HepG2 (cell line): ENCODE data around the gene CA9. TPM values are rescaled to one million over a fixed set of nuclear protein-coding genes. Genes with fewer than 3 reads are reported as not detected.

Experiments
- CBX5 ChIP-seq: sonication (generic); formaldehyde crosslinking; IDR thresholded peaks from 2 replicates; pipeline ENCODE4 v1.4.0; 2020; ENCODE audit warnings: missing genetic modification reagents, borderline replicate concordance
- DRAP1 ChIP-seq: IDR thresholded peaks from 2 replicates; pipeline ENCODE4 v1.6.1; 2016; ENCODE audit warnings: missing genetic modification reagents, missing compliant biosample characterization
- FOXA3 ChIP-seq: IDR thresholded peaks from 2 replicates; pipeline ENCODE4 v1.6.1; 2016; ENCODE audit warnings: missing genetic modification reagents, missing compliant biosample characterization
- LBX2 ChIP-seq: sonication (generic); formaldehyde crosslinking; IDR thresholded peaks from 2 replicates; pipeline ENCODE4 v1.5.0; 2020; ENCODE audit warnings: missing genetic modification reagents, mild to moderate bottlenecking, borderline replicate concordance
- MLLT10 ChIP-seq: sonication (generic); formaldehyde crosslinking; IDR thresholded peaks from 2 replicates; pipeline ENCODE4 v1.4.0; 2020; ENCODE audit warnings: missing genetic modification reagents
- NCOA1 ChIP-seq: sonication (generic); formaldehyde crosslinking; IDR thresholded peaks from 2 replicates; pipeline ENCODE4 v1.9.0; 2021; ENCODE audit warnings: missing genetic modification reagents
- NR2F6 ChIP-seq, 2 experiments: IDR thresholded peaks; 2 replicates each; pipeline ENCODE4 v1.6.1; 2016; ENCODE audit warnings: antibody characterized with exemption in 1 of 2, mild to moderate bottlenecking in 1 of 2
- PAWR ChIP-seq: sonication (generic); formaldehyde crosslinking; IDR thresholded peaks from 2 replicates; pipeline ENCODE4 v1.4.0; 2020; ENCODE audit warnings: missing genetic modification reagents, mild to moderate bottlenecking, borderline replicate concordance
- RCOR2 ChIP-seq: IDR thresholded peaks from 2 replicates; pipeline ENCODE4 v1.6.1; 2016; ENCODE audit warnings: missing biosample characterization, missing genetic modification reagents
- RERE ChIP-seq: IDR thresholded peaks from 2 replicates; pipeline ENCODE4 v1.6.1; 2016; ENCODE audit warnings: low read depth, missing genetic modification reagents, missing compliant biosample characterization
- SMC3 ChIP-seq: IDR thresholded peaks from 2 replicates; pipeline ENCODE4 v1.6.1; 2011; ENCODE audit warnings: low read length, improper control_type of control experiment
- SUZ12 ChIP-seq: fragments of 150-350 bp; IDR thresholded peaks from 2 replicates; pipeline ENCODE4 v1.6.1; 2014; ENCODE audit warnings: low read depth, low read length
- TCF12 ChIP-seq, 2 experiments: fragments of 450-650 bp in 1 of 2; sonication (generic) in 1 of 2; formaldehyde crosslinking in 1 of 2; IDR thresholded peaks; 2 replicates each; pipeline versions ENCODE4 v1.6.1 to v1.8.0; 2017 to 2022; ENCODE audit warnings: antibody characterized with exemption in 1 of 2, mild to moderate bottlenecking in 1 of 2, missing genetic modification reagents in 1 of 2, moderate library complexity in 1 of 2
- ZNF275 ChIP-seq: sonication (generic); formaldehyde crosslinking; IDR thresholded peaks from 2 replicates; pipeline ENCODE4 v1.8.0; 2022; ENCODE audit warnings: missing genetic modification reagents, mild to moderate bottlenecking, inconsistent platforms, borderline replicate concordance
- ZNF30 ChIP-seq: sonication (generic); formaldehyde crosslinking; IDR thresholded peaks from 2 replicates; pipeline ENCODE4 v1.5.0; 2020; ENCODE audit warnings: mild to moderate bottlenecking, missing genetic modification reagents
- ZNF362 ChIP-seq: sonication (generic); formaldehyde crosslinking; IDR thresholded peaks from 2 replicates; pipeline ENCODE4 v1.4.0; 2020; ENCODE audit warnings: missing genetic modification reagents, mild to moderate bottlenecking, borderline replicate concordance
- ZNF557 ChIP-seq: sonication (generic); formaldehyde crosslinking; IDR thresholded peaks from 2 replicates; pipeline ENCODE4 v1.4.0; 2020; ENCODE audit warnings: missing genetic modification reagents
- ZNF704 ChIP-seq: sonication (generic); formaldehyde crosslinking; IDR thresholded peaks from 2 replicates; pipeline ENCODE4 v1.8.1; 2023; ENCODE audit warnings: mild to moderate bottlenecking, inconsistent platforms, moderate library complexity, missing genetic modification reagents, borderline replicate concordance
- ZNF776 ChIP-seq: sonication (generic); formaldehyde crosslinking; IDR thresholded peaks from 2 replicates; pipeline ENCODE4 v1.4.0; 2020; ENCODE audit warnings: mild to moderate bottlenecking, missing genetic modification reagents
- polyA plus RNA-seq, 8 experiments: library from polyadenylated mRNA; depleted of rRNA in 3 of 8; stranded (reverse) in 7 of 8; unstranded in 1 of 8; fragments of >200 nt; fragmentation: Illumina TruSeq in 4 of 8; extraction: Trizol in 4 of 8; gene quantifications; 2 replicates each; pipeline versions ENCODE4 v1.2.1 to v1.2.3, GENCODE V29; 2011 to 2016; ENCODE audit warnings: low read depth in 4 of 8, missing spikeins in 1 of 8, mixed read lengths in 1 of 8; ENCODE audit not compliant: insufficient read depth in 1 of 8
- total RNA-seq, 5 experiments: library from RNA; depleted of rRNA; stranded (reverse); fragments of >200 nt; fragmentation: Illumina TruSeq; extraction: Trizol; gene quantifications; 2 replicates each; pipeline ENCODE4 v1.2.3, GENCODE V29; 2016; ENCODE audit warnings: low read depth in 1 of 5

Gene CA9
- total and polyA plus RNA-seq, 2 of the 13 experiments (the other 11 are each of a cell fraction or from before 2014, with no cell fraction given), result 0.13 to 152 TPM

GRCh38 chr9:35657546-35658136 is 16.1 kb upstream of the CA9 start, which contains the start of gene RMRP (continued):
- TF ChIP-seq RERE (CRISPR knock-in tag) (peak; percentile 65; the same call in 1 of the 2 replicates), MLLT10 (CRISPR knock-in tag) (no peak), CBX5 (CRISPR knock-in tag) (peak; percentile 91; the same call in 1 of the 2 replicates), PAWR (peak; percentile 6; the same call in 1 of the 2 replicates), RCOR2 (CRISPR knock-in tag) (peak; percentile 78), NR2F6 (IDR thresholded peaks at IDR 0.05) (peak; percentile 36; the same call in 1 of the 2 replicates), NR2F6 (CRISPR knock-in tag; IDR thresholded peaks at IDR 0.05) (peak; percentile 76), DRAP1 (CRISPR knock-in tag) (peak; percentile 71; the same call in 1 of the 2 replicates), ZNF275 (CRISPR knock-in tag) (peak; percentile 90), ZNF704 (CRISPR knock-in tag) (peak; percentile 79), SMC3 (no peak), NCOA1 (CRISPR knock-in tag) (0 out of 2 replicates have a peak, but pooled peaks have one; percentile 74), TCF12 (IDR thresholded peaks at IDR 0.05) (no peak), TCF12 (CRISPR knock-in tag; IDR thresholded peaks at IDR 0.05) (0 out of 2 replicates have a peak, but pooled peaks have one; percentile 45), ZNF557 (CRISPR knock-in tag) (peak; percentile 97), LBX2 (CRISPR knock-in tag) (peak; percentile 90; the same call in 1 of the 2 replicates), ZNF362 (CRISPR knock-in tag) (peak; percentile 61; the same call in 1 of the 2 replicates), SUZ12 (no peak), ZNF30 (CRISPR knock-in tag) (no peak), FOXA3 (peak; percentile 88), ZNF776 (no peak; the same call in 1 of the 2 replicates)
